ENCODE measurements around the gene SERPINA4. TPM values are rescaled to one million over a fixed set of nuclear protein-coding genes. Genes with fewer than 3 reads are reported as not detected.

The SERPINA4 gene
- polyA plus RNA-seq, 1 of the 3 experiments (the other 2 are of a cell fraction): not detected

DNA sequence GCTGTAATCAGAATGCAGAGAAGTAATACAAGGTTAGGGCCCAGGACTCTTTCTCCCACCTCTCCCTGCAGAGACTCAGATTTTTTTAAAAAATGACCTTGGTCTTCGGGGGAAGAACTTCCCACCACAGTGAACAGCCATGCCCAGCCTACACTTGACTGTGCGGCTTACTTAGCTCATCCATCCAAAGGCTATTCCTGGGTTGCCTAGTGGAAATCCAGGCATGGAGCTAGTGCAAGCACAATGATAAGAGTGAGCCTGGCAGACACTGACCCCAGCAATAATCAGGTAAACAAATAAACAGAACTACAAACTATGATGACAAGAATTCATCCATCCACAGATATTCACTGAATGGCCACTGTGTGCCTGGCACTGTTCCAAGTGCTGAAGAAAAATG lies 34.7 kb downstream of the SERPINA4 start:
- Histone ChIP-seq H3K9me2 (no peaks in the 10 kb centered on the region), H3K9me3 (no peaks in the 10 kb centered on the region), H3K4me3 (ENCODE audit: low read depth in 2 of 2, low read length in 1 of 2) (no peak overlapping the region), H2AFZ (ENCODE audit: low read depth) (no peak overlapping the region), H4K20me1 (ENCODE audit: insufficient read depth) (no peaks in the 10 kb centered on the region), H3K4me1 (ENCODE audit: control insufficient read depth in 1 of 2, insufficient read depth in 2 of 2, low read depth in 1 of 2, low read length in 1 of 2) (peaks cover 0 to 19% of the 10 kb centered on the region in 2 experiments; a peak in 3 of 4 replicates), H3K4me2 (no peak overlapping the region), H3F3A (replicated peaks; ENCODE audit: insufficient read depth) (no peaks in the 10 kb centered on the region), H3K27ac (ENCODE audit: low read depth in 2 of 2, low read length in 1 of 2) (no peak overlapping the region), H3K9ac (no peak overlapping the region), H3K79me2 (ENCODE audit: insufficient read depth) (no peaks in the 10 kb centered on the region), H3K36me3 (replicated peaks in 1 of 2; ENCODE audit: control insufficient read depth in 1 of 2, insufficient read depth in 2 of 2, low read length in 1 of 2) (no peaks in the 10 kb centered on the region), H3K27me3 (ENCODE audit: insufficient read depth) (no peaks in the 10 kb centered on the region)
- no peak for DNase-seq
- CTCF ChIA-PET: interaction anchor here (1.5 kb wide), 1 partner anchor 20 kb away, joined by 3 read pairs; no protein-coding TSS in a partner anchor
- WGBS (ENCODE audit: low lambda C conversion rate): 52% methylated on average over 2 of the region's 2 CpGs
- POLR2A ChIA-PET: no interaction called here
- TF ChIP-seq FOXM1 (IDR thresholded peaks at IDR 0.05; ENCODE audit: low read depth) (no peak), FOXJ3 (CRISPR knock-in tag; IDR thresholded peaks at IDR 0.05) (no peak), YY1 (IDR thresholded peaks at IDR 0.05; ENCODE audit: low read depth) (no peak), JUND (IDR thresholded peaks at IDR 0.05) (no peak), CHD2 (IDR thresholded peaks at IDR 0.05; ENCODE audit: low read length, partially characterized antibody) (no peak), RAD21 (IDR thresholded peaks at IDR 0.05; ENCODE audit: low read length) (no peak), ELF1 (IDR thresholded peaks at IDR 0.05) (no peak), RCOR1 (IDR thresholded peaks at IDR 0.05; ENCODE audit: low read length) (no peak), MEF2A (IDR thresholded peaks at IDR 0.05; ENCODE audit: borderline replicate concordance, low read depth) (no peak)
- TF ChIP-seq, protein P1, sequence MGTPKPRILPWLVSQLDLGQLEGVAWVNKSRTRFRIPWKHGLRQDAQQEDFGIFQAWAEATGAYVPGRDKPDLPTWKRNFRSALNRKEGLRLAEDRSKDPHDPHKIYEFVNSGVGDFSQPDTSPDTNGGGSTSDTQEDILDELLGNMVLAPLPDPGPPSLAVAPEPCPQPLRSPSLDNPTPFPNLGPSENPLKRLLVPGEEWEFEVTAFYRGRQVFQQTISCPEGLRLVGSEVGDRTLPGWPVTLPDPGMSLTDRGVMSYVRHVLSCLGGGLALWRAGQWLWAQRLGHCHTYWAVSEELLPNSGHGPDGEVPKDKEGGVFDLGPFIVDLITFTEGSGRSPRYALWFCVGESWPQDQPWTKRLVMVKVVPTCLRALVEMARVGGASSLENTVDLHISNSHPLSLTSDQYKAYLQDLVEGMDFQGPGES (IDR thresholded peaks at IDR 0.05; ENCODE audit: low read depth, low read length): no peak
- TF ChIP-seq, protein P2, sequence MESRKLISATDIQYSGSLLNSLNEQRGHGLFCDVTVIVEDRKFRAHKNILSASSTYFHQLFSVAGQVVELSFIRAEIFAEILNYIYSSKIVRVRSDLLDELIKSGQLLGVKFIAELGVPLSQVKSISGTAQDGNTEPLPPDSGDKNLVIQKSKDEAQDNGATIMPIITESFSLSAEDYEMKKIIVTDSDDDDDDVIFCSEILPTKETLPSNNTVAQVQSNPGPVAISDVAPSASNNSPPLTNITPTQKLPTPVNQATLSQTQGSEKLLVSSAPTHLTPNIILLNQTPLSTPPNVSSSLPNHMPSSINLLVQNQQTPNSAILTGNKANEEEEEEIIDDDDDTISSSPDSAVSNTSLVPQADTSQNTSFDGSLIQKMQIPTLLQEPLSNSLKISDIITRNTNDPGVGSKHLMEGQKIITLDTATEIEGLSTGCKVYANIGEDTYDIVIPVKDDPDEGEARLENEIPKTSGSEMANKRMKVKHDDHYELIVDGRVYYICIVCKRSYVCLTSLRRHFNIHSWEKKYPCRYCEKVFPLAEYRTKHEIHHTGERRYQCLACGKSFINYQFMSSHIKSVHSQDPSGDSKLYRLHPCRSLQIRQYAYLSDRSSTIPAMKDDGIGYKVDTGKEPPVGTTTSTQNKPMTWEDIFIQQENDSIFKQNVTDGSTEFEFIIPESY (IDR thresholded peaks at IDR 0.05; ENCODE audit: borderline replicate concordance, low read depth): no peak
- TF ChIP-seq, protein P3, sequence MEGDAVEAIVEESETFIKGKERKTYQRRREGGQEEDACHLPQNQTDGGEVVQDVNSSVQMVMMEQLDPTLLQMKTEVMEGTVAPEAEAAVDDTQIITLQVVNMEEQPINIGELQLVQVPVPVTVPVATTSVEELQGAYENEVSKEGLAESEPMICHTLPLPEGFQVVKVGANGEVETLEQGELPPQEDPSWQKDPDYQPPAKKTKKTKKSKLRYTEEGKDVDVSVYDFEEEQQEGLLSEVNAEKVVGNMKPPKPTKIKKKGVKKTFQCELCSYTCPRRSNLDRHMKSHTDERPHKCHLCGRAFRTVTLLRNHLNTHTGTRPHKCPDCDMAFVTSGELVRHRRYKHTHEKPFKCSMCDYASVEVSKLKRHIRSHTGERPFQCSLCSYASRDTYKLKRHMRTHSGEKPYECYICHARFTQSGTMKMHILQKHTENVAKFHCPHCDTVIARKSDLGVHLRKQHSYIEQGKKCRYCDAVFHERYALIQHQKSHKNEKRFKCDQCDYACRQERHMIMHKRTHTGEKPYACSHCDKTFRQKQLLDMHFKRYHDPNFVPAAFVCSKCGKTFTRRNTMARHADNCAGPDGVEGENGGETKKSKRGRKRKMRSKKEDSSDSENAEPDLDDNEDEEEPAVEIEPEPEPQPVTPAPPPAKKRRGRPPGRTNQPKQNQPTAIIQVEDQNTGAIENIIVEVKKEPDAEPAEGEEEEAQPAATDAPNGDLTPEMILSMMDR (IDR thresholded peaks at IDR 0.05): no peak
- TF ChIP-seq, protein P4, sequence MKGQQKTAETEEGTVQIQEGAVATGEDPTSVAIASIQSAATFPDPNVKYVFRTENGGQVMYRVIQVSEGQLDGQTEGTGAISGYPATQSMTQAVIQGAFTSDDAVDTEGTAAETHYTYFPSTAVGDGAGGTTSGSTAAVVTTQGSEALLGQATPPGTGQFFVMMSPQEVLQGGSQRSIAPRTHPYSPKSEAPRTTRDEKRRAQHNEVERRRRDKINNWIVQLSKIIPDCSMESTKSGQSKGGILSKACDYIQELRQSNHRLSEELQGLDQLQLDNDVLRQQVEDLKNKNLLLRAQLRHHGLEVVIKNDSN (IDR thresholded peaks at IDR 0.05; ENCODE audit: borderline replicate concordance, low read depth): no peak

Measured in SK-N-SH (cell line).